GM10266 (cell line): ENCODE data around the gene SEMA6D.

Experiments used
- DNase-seq: peaks from one replicate; pipeline ENCODE4 v3.0.0; 2012; ENCODE audit errors: extremely low spot score
- CTCF ChIP-seq: IDR thresholded peaks from 2 replicates; pipeline ENCODE4 v1.5.1; 2012; ENCODE audit warnings: mild to moderate bottlenecking, low read depth; ENCODE audit not compliant: control insufficient read depth, insufficient read depth; ENCODE audit errors: missing control alignments

The SEMA6D gene

GRCh38 chr15:47791161-47791560, 73.9 kb downstream of the SEMA6D start:
- DNase-seq, result no peak
- no peak for TF ChIP-seq CTCF

GRCh38 chr15:47792231-47792630, 74.9 kb downstream of the SEMA6D start:
- DNase-seq, result no peak
- TF ChIP-seq CTCF, result no peak

DNA sequence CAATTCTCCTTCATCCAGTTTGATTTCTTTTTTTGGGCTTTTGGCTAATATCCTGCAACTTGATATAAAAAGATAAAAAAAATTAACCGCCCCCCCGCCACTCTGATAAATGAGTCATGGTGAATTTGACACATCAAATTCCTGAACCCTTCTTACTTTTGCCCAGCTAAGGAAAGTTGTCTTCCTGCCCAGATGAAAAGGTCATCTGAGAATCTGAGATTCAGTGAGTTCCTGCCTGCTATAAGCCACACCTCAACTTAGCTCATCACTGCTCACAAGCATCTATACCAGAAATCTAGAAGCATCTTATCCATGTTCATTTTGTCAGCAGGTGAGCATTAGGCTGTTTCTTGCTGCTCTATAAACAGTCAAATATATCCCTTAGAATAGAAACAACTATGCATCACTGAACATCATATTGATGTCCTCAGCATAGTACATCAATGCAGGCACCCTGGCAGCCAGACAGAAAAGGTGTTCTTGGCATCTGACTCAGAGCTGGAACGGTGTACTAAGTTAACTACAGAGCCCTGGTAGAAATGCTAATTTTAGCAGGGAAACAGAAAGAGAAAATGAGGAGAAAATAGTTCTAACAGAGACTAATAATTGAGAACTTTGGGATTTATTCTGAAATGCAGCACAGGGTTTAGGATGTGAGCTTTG, 77.1 kb downstream of the SEMA6D start:
- DNase-seq, result no peak
- TF ChIP-seq CTCF, result no peak

- TF ChIP-seq CTCF, result no peak
- no peak for DNase-seq
Measured at GRCh38 chr15:47795864-47796263, 78.6 kb downstream of the SEMA6D start.

DNA sequence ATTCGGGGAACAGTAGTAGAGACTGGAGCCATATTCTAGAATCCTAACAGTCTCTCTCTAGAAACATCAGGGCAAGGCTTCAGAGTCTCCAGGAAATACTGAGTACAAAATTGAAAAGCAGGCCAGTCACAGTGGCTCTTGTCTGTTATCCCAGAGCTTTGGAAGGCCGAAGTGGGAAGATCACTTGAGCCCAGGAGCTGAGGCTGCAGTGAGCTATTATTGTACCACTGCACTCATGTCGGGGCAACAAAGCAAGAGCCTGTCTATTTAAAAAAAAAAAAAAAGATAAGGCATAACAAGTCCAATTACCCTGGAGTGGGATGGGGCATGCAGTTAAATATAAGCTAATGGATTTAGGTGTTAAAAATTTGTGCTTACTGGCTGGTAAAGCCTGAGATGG, 79.0 kb downstream of the SEMA6D start:
- no peak for TF ChIP-seq CTCF
- no peak for DNase-seq

- DNase-seq, result no peak
- TF ChIP-seq CTCF, result no peak
Measured at GRCh38 chr15:47796830-47797229, 79.5 kb downstream of the SEMA6D start.

DNA sequence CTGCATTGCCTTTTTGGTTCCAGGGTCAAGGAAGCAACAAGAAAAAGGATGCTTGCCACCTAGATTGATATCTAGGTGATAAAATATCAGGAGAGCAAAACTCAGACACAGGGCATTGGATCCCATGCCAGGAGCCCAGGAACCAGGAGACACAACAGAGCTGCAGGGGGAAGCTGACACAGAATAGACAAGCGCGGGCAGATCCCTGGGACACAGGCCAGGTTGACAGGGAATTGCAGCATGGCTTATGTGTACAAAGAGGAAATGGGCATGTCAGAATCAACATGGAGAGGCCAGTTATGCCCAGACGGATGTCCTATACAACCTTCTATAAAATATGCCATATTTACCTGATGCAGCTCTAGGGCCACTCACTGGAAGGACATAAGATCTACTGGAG, 84.2 kb downstream of the SEMA6D start:
- TF ChIP-seq CTCF, result no peak
- DNase-seq, result no peak
